GM19099 (cell line): Measurements from ENCODE around the gene FCRL5.
A peak's percentile ranks its signal among the peaks of the same experiment; 100 is the strongest.

Experiments
- POLR2A ChIP-seq: IDR thresholded peaks from 3 replicates; pipeline ENCODE4 v1.6.1; 2011; ENCODE audit warnings: low read depth; ENCODE audit not compliant: insufficient read length; ENCODE audit errors: extremely low read depth

Gene FCRL5

DNA sequence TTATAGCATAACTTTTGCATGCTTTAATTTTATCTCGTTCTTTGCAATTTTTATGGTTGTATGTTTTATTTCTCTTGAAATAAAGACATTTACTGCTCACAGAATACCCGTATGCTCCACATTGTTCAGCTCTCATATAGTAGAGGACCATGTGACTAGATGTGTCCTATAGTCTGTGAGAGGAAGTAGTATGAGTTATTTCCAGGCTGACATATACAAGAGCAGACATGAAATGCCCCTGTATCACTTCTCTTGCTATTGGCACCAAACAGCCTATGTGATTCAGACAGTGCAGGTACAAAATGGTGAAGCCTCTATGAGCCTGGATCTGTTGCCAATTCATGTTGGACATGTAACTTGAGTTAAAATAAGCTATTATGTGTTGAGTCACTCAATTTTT is 5.8 kb upstream of the FCRL5 start:
- no peak for TF ChIP-seq POLR2A

DNA sequence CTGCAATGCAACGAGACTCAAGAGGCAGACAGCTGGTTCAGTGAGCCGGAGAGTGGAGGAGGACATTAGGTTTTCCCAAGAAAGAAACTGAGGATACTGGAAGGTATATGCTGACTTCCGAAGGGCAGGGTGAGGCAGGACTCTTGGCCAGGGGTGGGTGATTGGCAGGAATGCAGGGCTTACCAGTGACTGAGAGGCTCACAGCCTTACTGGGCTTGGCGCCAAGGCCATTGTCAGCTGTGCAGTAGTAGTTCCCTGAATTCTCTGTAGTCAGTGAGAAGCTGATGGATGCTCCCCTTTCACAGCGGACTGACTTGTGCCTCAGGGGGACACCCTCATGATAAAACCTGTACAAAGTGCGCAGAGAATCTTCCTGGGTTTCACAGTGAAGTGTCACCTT is 9.6 kb downstream of the FCRL5 start:
- TF ChIP-seq POLR2A = no peak

DNA sequence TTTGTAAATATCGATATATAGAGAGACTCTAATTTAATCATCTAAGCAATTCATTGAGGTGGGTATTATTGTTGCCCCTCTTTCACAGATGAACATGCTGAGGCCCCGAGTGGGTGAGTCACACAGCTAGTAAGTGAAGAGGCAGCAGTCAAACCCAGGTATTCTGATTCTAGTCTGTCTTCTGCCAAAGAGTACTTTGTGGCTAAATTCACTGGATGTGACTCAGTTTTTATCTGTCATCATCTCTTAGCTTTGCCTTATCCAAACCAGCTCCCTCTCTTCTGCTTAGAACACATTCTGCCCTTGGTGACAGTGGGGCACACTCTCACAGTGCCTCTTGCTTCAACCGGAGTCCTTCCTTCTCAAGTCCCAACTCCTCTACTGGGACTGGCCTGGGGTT is 11.5 kb downstream of the FCRL5 start:
- no peak for TF ChIP-seq POLR2A

DNA sequence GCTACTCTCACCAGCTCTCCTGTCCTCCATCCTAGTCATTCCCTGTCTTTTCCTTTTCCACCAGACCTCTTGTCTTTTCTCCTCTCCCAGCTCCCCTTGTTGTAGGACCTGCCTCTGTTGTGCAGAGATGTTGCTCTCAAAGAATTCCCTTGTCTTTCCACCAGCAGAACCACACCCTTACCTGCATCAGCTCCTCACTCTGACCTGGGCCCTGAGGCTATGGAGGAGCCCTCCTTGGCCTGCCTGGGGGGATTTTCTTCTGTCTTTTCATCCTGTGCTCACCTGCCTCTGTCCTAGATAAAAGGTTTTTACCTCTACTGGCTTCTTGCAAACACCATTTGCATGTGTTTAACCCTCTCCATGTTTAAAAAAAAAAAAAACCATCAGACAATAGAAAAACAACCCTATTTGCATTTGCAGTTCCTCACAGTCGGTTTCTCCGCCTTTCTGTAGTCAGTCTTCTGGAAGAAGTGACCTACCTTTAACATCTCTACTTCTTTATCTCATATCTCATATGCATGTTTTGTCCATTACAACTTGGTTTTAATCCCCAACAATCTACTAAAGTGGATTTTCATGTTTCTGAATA is 12.1 kb downstream of the FCRL5 start:
- no peak for TF ChIP-seq POLR2A

DNA sequence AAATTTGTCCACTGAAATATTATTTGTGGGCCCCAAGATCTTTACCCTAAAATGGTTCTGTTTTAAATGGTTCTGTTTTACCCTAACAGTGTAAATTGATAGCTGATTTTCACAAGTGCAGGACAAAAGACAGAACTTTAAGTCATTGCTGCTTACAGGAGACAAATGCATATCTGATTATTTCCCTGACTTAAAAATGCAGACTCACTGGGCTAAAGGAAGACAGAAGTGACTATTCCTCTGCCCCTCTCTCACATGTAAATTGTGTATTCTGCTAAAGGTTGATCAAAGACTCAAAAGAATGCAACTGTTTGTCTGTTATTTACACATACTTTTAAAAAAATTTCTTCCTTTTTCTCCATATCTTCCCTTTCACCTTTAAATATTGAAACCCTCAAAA is 12.7 kb downstream of the FCRL5 start:
- no peak for TF ChIP-seq POLR2A

DNA sequence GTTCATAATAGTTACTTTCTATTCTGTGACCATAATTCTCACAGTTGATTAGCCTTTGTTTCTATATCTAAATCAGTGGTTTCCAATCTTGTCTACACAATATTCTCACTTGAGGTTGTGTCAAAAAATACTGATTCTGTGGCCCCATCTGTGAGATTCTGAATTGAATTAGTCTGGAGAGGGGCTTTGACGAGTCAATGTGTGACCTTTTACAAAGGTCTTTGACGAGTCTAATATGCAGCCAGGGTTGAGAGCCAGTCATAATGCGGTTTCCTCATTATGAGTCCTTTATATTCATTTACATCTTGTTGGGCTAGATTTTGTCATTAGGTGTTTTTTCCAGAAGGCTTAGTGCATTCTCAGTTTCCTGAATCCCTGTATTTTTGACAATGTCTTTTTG is 19.7 kb downstream of the FCRL5 start:
- no peak for TF ChIP-seq POLR2A

DNA sequence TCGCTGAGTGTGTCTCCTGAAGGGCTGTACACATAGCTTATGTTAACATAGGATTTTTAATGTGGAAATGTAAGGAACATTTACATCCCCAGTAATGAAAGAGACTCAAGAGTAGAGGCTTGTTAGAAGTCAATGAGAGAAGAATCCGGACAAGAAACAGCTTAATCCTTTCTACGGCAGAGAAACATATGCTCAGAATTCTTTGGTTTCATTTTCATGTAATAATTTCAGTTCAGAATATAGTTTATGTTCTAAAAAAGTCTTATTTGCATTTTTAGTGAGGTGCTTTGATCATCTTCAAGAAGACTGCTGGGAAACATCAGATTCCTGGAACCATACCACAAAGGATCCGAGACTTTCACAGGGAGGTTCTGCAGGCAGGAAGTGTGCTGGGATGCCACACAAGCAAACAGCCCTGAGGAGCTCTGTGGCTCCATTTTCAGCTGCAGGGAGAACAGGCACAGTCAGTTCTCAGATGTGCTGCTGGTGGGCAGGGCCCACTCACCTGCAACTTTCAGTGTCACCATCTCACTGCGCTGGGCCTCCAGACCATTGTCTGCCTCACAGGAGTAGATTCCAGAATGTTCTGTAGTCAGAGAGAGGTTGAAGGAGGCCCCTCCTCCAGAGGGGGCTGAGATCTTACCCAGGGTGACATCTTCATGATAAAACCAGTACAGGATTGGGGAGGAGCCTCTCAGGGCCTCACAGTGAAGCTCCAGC is 28.4 kb downstream of the FCRL5 start:
- TF ChIP-seq POLR2A = peak; percentile 25

DNA sequence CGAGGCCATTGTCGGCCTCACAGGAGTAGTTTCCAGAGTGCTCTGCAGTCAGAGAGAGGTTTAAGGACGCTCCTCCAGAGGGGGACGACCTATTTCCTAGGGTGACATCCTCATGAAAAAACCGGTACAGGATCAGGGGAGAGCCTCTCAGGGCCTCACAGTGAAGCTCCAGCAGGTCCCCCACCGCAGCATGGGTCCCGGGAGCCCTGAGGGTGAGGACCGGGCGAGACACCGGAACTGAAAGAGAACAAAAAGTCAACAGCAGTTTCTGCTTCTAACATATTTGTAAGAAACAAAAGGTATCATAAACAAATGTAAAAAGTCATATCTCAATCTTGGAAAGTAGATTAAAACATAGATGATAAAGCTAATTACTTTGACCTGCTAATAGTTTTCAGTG is 31.3 kb downstream of the FCRL5 start:
- no peak for TF ChIP-seq POLR2A

DNA sequence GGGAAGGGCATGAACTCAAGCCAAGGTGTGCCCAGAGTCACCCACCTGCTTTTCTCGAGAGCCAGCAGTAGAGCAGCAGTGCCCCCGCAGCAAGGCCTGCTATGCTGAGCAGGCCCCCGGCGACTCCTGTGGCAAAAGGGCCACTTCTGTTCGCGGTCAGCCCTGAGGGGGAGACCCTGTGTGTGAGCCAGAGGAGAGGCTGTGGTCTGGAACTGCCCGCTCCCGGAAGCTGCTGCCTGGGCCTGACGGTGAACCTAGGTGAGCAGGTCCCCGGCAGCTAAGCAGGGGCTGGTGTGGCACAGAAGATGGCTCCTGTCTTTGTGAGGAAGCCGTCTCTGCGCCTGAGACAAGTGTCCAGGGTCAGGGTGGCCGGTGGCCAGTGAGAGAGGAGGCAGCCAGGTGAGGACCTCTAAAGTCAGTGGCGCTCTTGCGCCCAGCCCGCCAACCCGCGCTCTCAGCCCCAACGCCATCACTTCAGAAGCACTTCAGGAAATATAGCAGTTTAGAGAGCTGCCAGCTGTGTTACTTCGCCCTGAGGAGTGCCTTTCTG is 31.9 kb downstream of the FCRL5 start:
- TF ChIP-seq POLR2A = no peak

DNA sequence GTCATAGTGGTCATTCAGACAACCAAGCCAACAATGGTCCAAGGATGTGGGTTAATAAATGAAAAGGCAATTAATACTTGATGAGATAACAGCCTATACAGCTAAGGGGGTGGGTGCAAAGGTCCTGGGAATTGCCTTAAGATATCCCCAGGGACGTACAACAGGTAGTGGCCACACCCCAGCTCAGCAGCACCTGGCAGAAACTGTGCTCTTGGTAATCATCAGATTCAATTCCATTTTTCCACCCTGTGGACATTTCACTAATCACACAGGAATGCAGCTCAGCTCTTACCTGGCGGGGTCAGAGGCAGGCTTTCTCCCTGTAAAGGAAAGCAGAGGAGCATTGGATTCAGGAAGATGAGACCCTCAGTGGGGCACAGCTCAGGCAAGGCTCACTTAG is 32.9 kb downstream of the FCRL5 start:
- no peak for TF ChIP-seq POLR2A

DNA sequence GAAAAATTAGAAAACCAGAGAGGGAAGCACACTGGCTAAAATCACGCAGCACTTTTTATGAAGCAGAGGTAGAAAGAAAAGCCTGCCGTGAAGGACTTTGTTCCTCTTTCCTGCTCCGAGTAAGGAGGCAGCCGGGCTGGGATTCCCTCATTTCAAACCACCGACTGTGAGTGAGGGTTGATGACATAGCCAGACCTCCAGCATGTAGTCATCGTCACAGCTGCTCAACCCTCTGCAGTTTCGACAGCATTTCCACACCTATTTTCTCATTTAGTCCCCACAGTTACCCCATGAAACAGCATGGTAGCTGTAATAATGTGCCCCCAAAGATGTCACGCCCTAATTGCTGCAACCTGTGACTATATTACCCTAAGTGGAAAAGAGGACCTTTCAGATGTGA is 35.3 kb downstream of the FCRL5 start:
- no peak for TF ChIP-seq POLR2A

DNA sequence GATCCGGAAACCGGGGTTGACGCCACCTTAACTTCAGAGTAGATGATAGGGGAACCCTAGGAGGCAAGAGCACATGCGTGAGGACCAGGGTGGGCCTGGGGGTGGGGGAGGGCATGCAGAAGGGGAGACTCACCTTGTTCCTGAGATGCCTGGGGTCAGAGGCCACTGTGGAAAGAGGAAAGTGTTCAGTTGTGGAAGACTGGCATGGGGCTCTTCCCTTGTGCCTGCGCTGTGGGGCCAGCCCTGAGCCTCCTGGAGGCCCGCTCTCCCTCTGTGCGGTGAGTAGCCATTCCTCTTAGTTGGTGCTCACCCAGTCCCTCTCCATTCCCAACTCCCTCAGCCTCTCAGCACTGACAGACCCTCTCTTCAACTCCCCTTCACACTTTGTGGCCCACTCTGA is 36.6 kb downstream of the FCRL5 start:
- TF ChIP-seq POLR2A = no peak

DNA sequence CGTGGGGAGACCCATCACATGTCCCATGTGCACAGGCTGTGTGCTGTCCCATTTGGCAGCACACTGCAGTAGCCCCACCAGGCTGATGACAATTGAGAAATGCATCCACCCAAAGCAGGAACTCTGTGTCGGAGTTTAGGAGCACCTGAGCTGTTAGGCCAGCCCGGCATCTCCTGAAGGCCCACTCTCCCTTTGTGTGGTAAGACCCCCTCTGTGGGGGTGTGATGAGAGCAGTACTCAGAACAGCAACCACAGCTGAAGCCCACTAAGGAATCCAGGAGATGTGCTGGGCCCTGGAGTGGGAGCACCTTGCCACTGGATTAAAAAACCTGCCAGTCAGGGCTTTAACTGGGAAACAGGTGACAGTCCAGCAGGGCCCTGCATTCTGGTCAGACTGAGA is 37.2 kb downstream of the FCRL5 start:
- no peak for TF ChIP-seq POLR2A

DNA sequence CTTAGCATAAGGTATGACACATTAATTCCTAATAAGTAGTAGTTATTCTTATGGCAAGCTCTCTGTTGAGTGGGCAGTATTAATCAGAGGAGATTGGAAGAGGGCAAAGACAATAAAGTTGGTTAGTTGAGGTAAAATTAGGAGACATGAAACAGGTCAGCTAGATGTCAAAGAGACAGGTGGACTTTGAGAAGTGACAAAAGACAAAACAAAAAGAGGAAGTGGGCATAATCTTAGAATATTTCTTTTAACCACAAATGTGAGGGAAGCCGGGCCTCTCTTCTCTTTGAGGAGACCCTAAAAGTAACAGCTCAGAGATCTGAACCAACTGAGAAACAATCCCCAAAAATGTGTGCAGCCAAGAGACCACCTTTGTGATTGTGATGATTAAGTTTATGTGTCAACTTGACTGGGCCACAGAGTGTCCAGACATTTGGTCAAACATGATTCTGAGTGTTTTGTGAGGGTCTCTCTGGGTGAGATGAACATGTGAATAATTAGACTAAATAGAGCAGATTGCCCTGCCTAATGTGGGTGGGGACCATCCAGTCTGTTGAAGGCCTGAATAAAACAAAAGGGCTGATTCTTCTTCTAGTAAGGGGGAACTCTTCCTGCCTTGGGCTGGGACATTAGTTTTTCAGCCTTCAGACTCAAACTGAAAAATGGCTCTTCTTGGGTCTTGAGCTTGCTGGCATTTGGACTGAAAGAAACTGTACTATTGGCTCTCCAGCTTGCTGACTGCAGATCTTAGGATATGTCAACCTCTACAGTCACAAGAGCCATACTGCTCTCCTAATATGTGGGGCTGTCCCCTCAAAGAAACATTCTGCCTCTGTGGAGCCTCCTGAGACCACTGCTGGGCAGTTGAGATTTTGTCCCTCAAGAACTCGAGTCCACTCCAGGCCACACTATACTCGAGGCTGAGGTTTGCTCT is 40.0 kb downstream of the FCRL5 start:
- no peak for TF ChIP-seq POLR2A

DNA sequence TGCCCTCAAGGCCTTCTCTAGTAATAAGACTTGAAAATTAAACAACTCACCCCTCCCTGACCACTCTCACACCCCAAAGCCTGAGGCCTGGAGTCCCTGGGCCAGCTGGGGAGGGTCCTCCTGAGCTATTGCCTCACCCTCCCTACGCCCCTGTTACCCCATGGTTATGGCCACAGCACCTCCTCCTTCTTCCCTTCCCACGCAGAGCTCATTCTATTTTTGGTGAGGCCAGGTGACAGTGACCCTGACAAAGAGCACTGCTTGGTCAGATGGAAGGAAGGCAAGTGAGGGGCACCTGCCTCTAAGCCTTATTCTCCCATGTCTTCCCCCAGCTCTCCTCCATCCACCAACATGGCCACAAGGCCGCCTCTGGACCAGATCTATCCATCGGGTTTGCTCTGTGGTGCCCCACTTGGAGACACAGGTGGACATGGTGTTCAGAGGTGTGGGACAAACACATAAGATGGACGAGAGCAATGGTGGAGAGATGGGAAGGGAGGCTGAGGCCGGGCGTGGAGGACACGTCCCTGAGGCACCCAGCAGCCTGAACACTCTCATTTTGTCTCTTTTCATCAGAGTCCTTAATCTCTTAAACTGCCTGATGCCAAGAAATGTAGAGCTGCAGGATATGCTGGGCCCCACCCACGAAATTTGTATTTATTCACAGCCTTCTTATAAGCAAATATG is 42.6 kb downstream of the FCRL5 start:
- TF ChIP-seq POLR2A = no peak
